Measurements from ENCODE around the gene NCF1.
"Not testable (repeated sequence)": the region's sequence is repeated elsewhere in the genome, so short reads cannot be mapped to it uniquely, and the experiment has no call there.

The NCF1 gene

GRCh38 chr7:74788369-74789150 is 14.7 kb downstream of the NCF1 start:
- peak; percentile 87 for DNase-seq

DNA sequence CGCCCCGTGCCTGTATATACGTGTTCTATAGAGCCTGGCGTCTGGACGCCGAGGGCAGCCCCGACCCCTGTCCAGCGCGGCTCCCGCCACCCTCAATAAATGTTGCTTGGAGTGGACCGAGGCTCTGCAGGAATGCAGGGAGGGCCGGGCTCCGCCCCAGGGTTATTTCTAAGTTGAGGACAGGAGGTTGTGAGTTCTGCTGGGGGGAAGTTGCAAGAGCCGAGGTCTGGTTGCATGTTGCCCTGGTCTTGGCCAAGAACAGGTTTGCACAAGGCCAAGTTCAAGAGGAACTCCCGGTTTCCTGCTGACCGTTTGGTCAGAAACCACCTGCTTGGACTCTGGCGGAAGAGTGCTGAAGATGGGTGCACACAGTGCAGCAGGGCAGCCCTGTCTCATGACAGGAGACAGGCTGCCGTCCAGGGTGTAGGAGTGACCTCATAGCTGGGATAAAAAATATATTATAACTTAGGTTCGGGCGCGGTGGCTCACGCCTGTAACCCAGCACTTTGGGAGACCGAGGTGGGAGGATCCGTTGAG is 15.5 kb downstream of the NCF1 start:
- not testable (repeated sequence) for DNase-seq

DNA sequence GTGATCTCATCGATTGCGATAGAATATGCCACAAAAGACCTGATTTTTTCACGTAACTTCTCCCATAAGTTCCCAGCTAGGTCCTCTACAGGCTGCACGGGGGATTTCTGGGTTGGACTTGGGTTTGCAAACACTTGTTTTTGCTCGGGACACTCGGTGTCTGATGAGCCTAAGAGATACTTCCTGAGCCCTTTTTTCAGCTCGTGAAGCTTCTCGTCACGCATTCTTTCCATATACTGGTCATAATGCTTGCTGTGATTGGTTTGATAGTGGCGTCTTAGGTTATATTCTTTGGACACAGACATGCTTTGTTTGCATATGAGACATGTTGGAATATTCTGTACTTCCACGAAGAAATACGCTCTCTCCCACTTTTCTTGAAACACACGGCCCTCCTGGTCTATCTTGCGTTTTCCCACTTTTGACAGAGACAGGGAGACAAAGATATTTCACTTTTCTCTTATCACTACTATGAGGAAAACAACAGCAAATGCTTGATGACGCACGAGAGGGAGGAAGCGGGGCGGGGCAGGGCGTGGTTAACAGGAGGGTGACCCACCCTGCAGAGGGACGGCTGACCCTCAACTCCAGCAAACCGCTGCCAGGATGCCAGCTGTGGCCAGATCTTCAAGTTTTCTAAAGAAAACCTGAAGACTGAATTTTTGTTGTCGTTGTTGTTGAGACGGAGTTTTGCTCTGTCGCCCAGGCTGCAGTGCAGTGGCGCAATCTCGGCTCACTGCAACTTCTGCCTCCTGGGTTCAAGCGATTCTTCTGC is 24.2 kb downstream of the NCF1 start:
- DNase-seq = not testable (repeated sequence)

DNA sequence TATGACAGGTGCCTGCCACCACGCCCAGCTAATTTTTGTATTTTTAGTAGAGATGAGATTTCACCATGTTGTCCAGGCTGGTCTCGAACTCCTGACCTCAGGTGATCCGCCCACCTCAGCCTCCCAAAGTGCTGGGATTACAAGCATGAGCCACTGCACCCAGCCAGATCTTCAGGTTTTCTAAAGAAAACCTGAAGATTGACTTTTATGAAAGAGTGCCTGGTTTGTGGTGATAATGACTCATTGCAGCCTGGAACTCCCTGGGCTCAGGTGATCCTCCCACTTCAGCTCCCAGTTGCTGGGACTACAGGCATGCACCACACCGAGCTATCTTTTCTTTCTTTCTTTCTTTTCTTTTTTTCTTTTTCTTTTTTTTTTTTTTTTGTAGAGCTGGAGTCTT is 24.8 kb downstream of the NCF1 start:
- not testable (repeated sequence) for DNase-seq

DNA sequence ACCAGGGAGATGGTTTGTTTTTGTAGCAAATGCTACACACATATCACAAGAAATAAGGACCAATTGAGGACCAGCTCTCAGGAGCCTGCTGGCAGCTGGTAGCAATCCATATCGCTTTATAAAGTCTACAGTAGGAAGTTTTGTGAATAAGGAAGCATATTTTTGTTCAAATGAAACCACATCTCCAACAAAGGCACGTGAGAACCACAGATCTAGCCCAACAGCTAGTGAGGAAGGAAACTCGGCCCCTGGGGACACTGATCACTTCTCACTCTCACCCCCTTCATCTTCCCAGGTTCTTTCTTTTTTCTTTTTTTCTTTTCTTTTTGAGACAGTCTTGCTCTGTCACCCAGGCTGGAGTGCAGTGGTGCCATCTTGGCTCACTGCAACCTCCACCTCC is 42.1 kb downstream of the NCF1 start:
- not testable (repeated sequence) for DNase-seq

- DNase-seq = not testable (repeated sequence)
These were observed 46.5 kb downstream of the NCF1 start for GRCh38 chr7:74820146-74820805.

GRCh38 chr7:74821259-74821658 is 47.4 kb downstream of the NCF1 start:
- not testable (repeated sequence) for DNase-seq

DNA sequence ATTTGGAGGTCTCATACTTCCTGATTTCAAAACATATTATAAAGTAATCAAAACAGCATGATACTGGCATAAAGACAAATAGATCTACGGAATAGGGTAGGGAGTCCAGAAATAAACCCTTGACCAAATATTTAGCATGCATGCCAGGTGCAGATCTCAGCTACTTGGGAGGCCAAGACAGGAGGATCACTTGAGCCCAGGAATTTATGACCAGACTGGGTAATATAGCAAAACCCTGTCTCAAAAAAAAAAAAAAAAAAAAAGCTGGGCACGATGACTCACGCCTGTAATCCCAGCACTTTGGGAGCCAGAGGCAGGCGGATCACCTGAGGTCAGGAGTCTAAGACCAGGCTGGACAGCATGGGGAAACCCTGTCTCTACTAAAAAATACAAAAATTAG is 56.1 kb downstream of the NCF1 start:
- DNase-seq = not testable (repeated sequence)

DNA sequence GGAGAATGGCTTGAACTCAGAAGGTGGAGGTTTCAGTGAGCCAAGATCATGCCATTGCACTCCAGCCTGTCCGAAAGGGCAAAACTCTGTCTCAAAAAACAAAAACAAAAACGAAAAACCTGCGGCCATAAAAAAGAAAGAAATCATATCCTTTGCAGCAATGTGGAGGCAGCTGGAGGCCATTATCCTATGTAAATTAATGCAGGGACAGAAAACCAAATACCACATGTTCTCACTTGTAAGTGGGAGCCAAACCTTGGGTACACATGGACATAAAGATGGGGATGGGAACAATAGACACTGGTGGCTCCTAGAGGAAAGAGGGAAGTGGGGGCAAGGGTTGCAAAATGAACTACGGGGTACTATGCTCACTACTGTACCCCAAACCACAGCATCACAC is 56.6 kb downstream of the NCF1 start:
- DNase-seq = not testable (repeated sequence)

Data from hematopoietic multipotent progenitor cell treated with erythropoietin and hydrocortisone succinate and interleukin-3 and kit ligand, for 6 days (in vitro differentiated cells).